ENCODE data around the gene BHLHE40. TPM values are rescaled to one million over a fixed set of nuclear protein-coding genes. Genes with fewer than 3 reads are reported as not detected.

The BHLHE40 gene
- total and polyA plus RNA-seq, 9 donors: 13.2 to 38.2 (median 24.4) TPM

DNA sequence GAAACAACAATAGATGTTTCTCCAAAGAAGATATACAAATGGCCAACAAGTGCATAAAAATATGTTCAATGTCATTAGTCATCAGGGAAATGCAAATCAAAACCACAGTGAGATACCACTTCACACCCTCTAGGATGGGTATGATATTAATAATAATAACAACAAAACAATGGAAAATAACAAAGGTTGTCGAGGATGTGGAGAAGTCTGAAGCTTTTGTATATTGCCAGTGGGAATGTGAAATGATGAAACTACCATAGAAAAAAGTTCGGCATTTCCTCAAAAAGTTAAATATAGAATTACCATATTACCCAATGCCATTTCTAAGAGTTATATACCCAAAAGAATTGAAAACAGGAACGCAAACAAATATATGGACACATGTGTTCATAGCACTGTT, 10.8 kb downstream of the BHLHE40 start:
- Histone ChIP-seq H3K27ac (ENCODE audit: low read length) (no peak overlapping the region), H3K4me1 (ENCODE audit: control insufficient read depth, insufficient read depth, low read length) (peaks cover 35% of the 10 kb centered on the region), H3K9me3 (replicated peaks; ENCODE audit: control insufficient read depth, low read depth, low read length) (no peaks in the 10 kb centered on the region), H3K27me3 (ENCODE audit: control insufficient read depth, insufficient read depth, low read length) (no peaks in the 10 kb centered on the region), H3K4me3 (ENCODE audit: low read length) (no peak overlapping the region), H3K36me3 (ENCODE audit: control insufficient read depth, insufficient read depth, low read length) (no peaks in the 10 kb centered on the region)
- WGBS (ENCODE audit: insufficient coverage): no CpG with 5 or more reads among the region's 3 CpGs
- no peak for DNase-seq

DNA sequence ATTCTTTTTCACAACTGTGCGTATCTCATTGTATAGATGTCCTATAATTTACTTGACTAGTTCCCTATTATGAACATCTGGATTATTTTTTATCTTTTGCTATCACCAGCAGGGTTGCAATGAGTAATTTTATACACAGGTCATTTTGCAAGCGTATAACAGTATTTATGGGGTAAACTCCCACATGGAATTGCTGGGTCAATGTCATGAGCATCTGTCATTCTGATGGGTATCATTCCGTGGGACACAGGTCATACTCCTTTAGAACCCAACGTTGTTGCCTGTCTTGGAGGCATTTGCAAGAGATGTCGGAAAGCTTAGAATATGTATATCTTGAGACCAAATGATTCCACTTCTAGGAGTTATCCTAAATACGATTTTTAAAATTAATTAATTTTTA, 12.9 kb downstream of the BHLHE40 start:
- Histone ChIP-seq H3K27ac (ENCODE audit: low read length) (no peak overlapping the region), H3K4me1 (ENCODE audit: control insufficient read depth, insufficient read depth, low read length) (peaks cover 17% of the 10 kb centered on the region), H3K27me3 (ENCODE audit: control insufficient read depth, insufficient read depth, low read length) (no peaks in the 10 kb centered on the region), H3K4me3 (ENCODE audit: low read length) (no peak overlapping the region), H3K36me3 (ENCODE audit: control insufficient read depth, insufficient read depth, low read length) (no peaks in the 10 kb centered on the region), H3K9me3 (replicated peaks; ENCODE audit: control insufficient read depth, low read depth, low read length) (no peaks in the 10 kb centered on the region)
- DNase-seq: no peak
- WGBS (ENCODE audit: insufficient coverage): no CpG with 5 or more reads among the region's 6 CpGs

DNA sequence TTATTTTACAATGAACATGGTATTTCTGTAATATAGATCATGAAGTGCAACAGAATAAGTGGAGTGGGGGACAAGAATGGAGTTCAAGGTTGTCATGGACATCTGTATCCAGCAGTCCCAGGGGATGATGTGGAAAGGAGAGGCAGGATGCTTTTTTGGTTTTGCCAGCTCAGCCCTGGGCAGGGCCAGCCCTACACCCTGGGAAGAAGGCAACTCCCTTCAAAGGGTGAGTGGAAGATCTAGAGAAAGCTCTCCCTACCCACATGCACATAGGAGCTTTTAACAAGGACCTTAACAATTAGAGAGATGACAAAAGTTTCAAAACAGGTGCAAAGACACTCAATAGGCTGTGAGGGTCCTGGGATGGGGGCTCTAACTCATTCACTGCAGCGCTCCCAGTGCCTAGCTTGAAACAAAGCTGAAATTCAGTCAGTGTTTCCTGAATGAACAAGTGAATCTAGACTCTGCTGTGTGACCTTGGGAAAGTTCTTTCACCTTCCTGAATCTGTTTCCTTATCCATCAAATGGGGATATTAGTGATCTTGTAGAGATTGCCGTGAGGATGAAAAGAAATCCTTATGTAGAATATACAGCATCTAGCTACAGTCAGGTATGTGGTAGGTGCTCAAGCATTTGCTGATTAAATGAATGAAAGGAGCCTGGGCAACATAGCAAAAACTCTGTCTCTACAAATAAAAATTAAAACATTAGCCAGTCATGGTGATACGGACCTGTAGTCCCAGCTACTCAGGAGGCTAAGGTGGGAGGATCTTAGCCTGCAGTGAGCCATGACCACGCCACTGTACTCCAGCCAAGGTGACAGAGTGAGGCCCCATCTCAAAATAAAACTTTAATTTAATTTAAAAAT, 14.3 kb downstream of the BHLHE40 start:
- Histone ChIP-seq H3K27ac (ENCODE audit: low read length) (no peak overlapping the region), H3K4me3 (ENCODE audit: low read length) (no peak overlapping the region), H3K36me3 (ENCODE audit: control insufficient read depth, insufficient read depth, low read length) (no peaks in the 10 kb centered on the region), H3K9me3 (replicated peaks; ENCODE audit: control insufficient read depth, low read depth, low read length) (no peaks in the 10 kb centered on the region), H3K4me1 (ENCODE audit: control insufficient read depth, insufficient read depth, low read length) (peaks cover 12% of the 10 kb centered on the region), H3K27me3 (ENCODE audit: control insufficient read depth, insufficient read depth, low read length) (no peaks in the 10 kb centered on the region)
- no peak for DNase-seq
- 89% methylated on average over 1 of the region's 4 CpGs for WGBS (ENCODE audit: insufficient coverage)

DNA sequence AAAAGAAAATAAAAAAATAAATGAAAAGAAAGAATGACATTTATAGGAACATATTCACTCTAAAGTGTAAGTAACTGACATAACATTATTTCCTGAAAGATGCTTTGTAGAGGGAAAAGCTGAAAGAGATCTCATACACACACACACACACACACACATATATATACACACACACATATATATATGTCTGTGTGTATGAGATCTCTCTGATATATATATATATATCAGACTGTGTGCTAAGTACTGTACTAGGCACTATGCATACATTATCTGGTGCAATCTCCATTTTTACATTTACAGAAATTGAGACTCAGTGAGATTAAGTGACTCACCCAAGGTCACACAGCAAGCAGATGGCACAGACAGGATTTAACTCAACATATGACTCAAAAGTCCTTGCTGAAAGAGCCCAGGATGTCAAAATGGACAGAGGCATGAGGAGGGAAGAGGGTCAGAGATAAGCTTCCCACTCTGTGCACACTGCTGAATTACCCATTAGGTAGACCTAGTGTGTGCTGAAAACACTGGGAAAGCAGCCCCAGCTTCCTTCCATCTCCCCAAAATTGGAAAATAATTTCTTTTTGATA, 15.0 kb downstream of the BHLHE40 start:
- no peaks in the 10 kb centered on the region for H3K36me3 ChIP-seq (ENCODE audit: control insufficient read depth, insufficient read depth, low read length)
- no peaks in the 10 kb centered on the region for H3K27me3 ChIP-seq (ENCODE audit: control insufficient read depth, insufficient read depth, low read length)
- peaks cover 5% of the 10 kb centered on the region for H3K4me1 ChIP-seq (ENCODE audit: control insufficient read depth, insufficient read depth, low read length)
- DNase-seq: no peak
- no peaks in the 10 kb centered on the region for H3K9me3 ChIP-seq (replicated peaks; ENCODE audit: control insufficient read depth, low read depth, low read length)
- H3K4me3 ChIP-seq (ENCODE audit: low read length): no peak overlapping the region
- H3K27ac ChIP-seq (ENCODE audit: low read length): no peak overlapping the region

DNA sequence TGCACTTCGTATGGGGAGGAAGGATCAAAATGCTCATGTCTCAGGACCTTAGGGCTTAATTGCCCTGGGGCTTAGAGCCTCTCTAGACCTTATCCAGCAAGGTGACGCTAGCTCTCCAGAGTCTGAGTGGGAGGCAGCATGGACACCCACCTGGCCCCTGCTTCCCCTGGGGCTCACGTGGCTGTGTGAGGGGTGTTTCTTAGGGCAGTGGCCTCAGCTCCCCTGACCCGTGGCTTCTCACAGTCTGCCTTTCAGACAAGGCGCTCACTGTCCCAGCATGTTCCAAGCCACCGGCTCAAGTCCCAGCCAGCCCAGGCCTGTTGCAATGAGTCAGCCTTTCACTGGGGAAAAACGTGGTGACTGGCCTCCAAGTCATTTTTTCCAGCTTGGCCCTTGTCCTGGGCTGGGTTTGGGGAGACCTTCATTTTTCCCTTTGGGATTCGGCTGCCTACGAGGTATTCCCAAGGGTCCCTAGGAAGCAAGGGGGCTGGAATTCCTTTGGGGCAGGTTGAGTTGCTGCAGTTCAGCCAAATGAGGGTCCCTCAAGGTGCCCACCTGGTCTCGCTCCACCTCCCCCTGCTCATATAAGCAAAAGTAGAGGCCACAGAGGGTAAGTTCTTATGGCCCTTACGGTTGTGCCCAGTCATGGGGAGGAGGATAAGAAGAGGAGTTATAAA, 15.7 kb downstream of the BHLHE40 start:
- DNase-seq: peak; percentile 55
- H3K27ac ChIP-seq (ENCODE audit: low read length): no peak overlapping the region
- 73% methylated on average over 4 of the region's 11 CpGs for WGBS (ENCODE audit: insufficient coverage)

DNA sequence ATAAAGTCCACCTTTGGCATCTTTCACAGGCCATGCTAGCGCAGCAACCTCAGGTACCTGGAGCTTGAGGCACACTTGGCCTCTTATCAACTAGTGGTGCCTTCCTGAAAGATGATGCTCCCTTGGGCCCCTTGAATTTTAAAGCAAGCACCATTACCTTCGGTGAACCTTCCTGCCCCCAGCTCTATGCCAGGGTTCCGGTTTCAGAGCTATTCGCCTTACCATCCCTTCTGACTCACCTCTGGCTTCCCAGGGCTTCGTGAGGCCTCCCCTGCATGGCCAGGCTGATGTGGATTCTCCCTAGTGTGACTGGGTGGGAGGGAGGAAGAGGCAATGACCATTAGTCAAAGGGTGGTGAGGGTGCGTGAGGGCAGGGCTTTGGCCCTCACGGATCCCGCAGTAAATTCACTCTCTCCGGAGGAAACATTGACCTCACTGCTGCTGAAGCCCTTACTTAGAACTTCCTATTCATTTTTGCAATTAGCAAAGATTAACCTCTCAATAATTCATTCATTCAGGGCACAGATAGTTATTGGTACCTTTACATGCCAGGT, 16.3 kb downstream of the BHLHE40 start:
- Histone ChIP-seq H3K4me3 (ENCODE audit: low read length) (no peak overlapping the region), H3K36me3 (ENCODE audit: control insufficient read depth, insufficient read depth, low read length) (no peaks in the 10 kb centered on the region), H3K27me3 (ENCODE audit: control insufficient read depth, insufficient read depth, low read length) (no peaks in the 10 kb centered on the region), H3K27ac (ENCODE audit: low read length) (no peak overlapping the region), H3K4me1 (ENCODE audit: control insufficient read depth, insufficient read depth, low read length) (no peaks in the 10 kb centered on the region), H3K9me3 (replicated peaks; ENCODE audit: control insufficient read depth, low read depth, low read length) (no peaks in the 10 kb centered on the region)
- DNase-seq: no peak
- WGBS (ENCODE audit: insufficient coverage): 68% methylated on average over 6 of the region's 9 CpGs

More for the DNA sequence above, 15.7 kb downstream of the BHLHE40 start:
- no peaks in the 10 kb centered on the region for H3K4me1 ChIP-seq (ENCODE audit: control insufficient read depth, insufficient read depth, low read length)
- no peak overlapping the region for H3K4me3 ChIP-seq (ENCODE audit: low read length)
- no peaks in the 10 kb centered on the region for H3K36me3 ChIP-seq (ENCODE audit: control insufficient read depth, insufficient read depth, low read length)
- H3K27me3 ChIP-seq (ENCODE audit: control insufficient read depth, insufficient read depth, low read length): no peaks in the 10 kb centered on the region
- H3K9me3 ChIP-seq (replicated peaks; ENCODE audit: control insufficient read depth, low read depth, low read length): no peaks in the 10 kb centered on the region

DNA sequence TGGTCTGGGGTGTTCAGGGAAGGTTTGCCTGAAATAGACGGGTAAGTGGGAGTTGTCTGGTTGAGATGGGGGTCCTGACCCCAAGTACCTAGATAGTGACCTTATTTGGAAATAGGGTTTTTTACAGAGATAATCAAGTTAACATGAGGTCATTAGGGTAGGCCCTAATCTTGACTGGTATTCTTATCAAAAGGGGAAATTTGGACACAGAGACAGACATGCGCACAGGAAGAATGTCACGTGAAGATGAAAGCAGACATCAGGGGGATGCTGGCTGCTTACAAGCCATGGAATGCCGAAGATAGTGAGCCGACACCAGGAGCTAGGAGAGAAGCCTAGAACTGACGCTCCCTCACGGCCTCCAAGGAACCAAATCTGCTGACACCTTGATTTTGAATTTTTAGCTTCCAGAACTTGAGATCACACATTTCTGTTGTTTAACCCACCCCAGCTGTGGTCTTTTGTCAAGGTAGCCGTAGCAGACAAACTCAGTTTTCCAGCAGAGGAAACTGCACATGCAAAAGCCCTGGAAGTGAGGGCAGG, 17.1 kb downstream of the BHLHE40 start:
- no peaks in the 10 kb centered on the region for H3K27me3 ChIP-seq (ENCODE audit: control insufficient read depth, insufficient read depth, low read length)
- H3K36me3 ChIP-seq (ENCODE audit: control insufficient read depth, insufficient read depth, low read length): no peaks in the 10 kb centered on the region
- no peaks in the 10 kb centered on the region for H3K4me1 ChIP-seq (ENCODE audit: control insufficient read depth, insufficient read depth, low read length)
- H3K9me3 ChIP-seq (replicated peaks; ENCODE audit: control insufficient read depth, low read depth, low read length): no peaks in the 10 kb centered on the region
- DNase-seq: no peak
- H3K4me3 ChIP-seq (ENCODE audit: low read length): no peak overlapping the region
- 80% methylated on average over 7 of the region's 8 CpGs for WGBS (ENCODE audit: insufficient coverage)
- no peak overlapping the region for H3K27ac ChIP-seq (ENCODE audit: low read length)

DNA sequence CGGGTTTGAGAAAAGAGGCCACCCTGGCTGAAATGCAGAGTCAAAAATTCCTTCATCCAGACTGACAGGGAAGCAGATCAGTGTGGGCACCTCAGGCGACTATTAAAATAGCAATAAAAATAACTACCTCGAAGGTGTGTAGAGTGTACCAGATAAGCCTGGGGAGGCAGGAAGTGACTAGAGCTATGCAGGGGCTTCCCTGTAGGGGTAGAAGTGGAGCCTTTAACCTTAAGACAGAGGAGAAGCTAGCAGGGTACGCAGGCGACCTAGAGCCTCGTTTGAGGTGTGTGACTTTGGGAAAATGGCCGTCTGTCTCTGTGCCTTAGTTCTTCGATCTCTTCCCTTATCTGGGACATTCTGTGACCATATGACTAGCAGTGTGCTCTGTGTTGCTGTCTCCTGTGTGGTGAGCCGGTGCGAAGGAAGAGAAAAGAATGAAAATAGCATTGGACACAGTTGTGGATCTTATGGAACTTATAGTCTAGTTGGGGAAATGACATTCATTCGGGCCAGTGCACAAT, 17.6 kb downstream of the BHLHE40 start:
- Histone ChIP-seq H3K4me1 (ENCODE audit: control insufficient read depth, insufficient read depth, low read length) (no peaks in the 10 kb centered on the region), H3K9me3 (replicated peaks; ENCODE audit: control insufficient read depth, low read depth, low read length) (no peaks in the 10 kb centered on the region), H3K36me3 (ENCODE audit: control insufficient read depth, insufficient read depth, low read length) (no peaks in the 10 kb centered on the region), H3K4me3 (ENCODE audit: low read length) (no peak overlapping the region), H3K27ac (ENCODE audit: low read length) (no peak overlapping the region), H3K27me3 (ENCODE audit: control insufficient read depth, insufficient read depth, low read length) (no peaks in the 10 kb centered on the region)
- no peak for DNase-seq
- 80% methylated on average over 8 of the region's 11 CpGs for WGBS (ENCODE audit: insufficient coverage)

DNA sequence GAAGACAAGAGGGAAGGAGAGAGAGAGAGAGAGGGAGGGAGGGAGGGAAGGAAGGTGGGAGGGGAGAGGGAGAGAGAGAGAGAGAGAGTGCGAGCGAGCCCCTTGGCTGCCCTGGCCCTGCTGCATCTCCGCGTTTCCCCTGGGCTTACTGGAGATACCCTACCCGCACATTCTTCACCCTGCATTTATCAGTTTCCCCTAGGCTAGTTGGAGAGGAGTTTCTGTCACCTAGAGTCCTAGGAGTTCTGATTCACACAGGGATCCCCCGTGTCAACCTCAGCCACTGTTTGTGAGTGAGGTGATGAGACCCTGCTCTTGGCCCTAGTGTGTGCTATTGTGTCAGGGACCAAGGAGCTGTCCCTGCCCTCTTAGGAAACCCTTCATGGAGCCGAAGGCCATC, 18.7 kb downstream of the BHLHE40 start:
- Histone ChIP-seq H3K4me1 (ENCODE audit: control insufficient read depth, insufficient read depth, low read length) (no peaks in the 10 kb centered on the region), H3K4me3 (ENCODE audit: low read length) (no peak overlapping the region), H3K9me3 (replicated peaks; ENCODE audit: control insufficient read depth, low read depth, low read length) (no peaks in the 10 kb centered on the region), H3K27me3 (ENCODE audit: control insufficient read depth, insufficient read depth, low read length) (peaks cover 2% of the 10 kb centered on the region), H3K27ac (ENCODE audit: low read length) (no peak overlapping the region), H3K36me3 (ENCODE audit: control insufficient read depth, insufficient read depth, low read length) (no peaks in the 10 kb centered on the region)
- 82% methylated on average over 2 of the region's 7 CpGs for WGBS (ENCODE audit: insufficient coverage)
- no peak for DNase-seq
